AML-193 (cell line): ENCODE results near the gene FAM53B.

Experiments used
- DNase-seq, 2 experiments: peaks; one replicate each; lab custom pipeline; 2025; lab: John Stamatoyannopoulos, UW

Gene FAM53B

GRCh38 chr10:124660404-124661125 lies 83.6 kb downstream of the FAM53B start:
- DNase-seq = no peak

DNA sequence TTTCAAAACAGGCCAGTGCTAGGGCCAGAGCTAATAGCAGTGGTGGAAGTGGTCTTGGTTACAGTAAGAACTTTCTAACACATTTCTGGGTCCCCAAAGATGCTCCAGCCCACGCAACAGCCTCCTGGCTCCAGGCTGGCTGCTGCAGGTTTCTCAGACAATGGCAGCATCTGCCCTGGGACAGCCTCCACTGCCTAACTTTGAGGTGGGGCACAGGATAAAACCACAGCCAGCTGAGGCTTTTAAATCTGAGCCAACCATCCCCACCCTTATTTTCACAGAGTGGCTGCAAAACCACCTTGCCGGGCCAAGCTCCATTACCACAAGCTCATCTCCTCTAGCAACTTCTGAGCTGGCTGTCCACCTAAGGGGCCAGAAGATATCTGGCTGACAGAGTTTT lies 84.8 kb downstream of the FAM53B start:
- no peak for DNase-seq

GRCh38 chr10:124658591-124659242 lies 85.5 kb downstream of the FAM53B start:
- no peak for DNase-seq

- no peak for DNase-seq
Measured at GRCh38 chr10:124657806-124658205, 86.4 kb downstream of the FAM53B start.

GRCh38 chr10:124656541-124656940 lies 87.6 kb downstream of the FAM53B start:
- no peak for DNase-seq

GRCh38 chr10:124656113-124656490 lies 88.1 kb downstream of the FAM53B start:
- DNase-seq = no peak

GRCh38 chr10:124655191-124656112 lies 88.7 kb downstream of the FAM53B start:
- DNase-seq = no peak

GRCh38 chr10:124654686-124655085 lies 89.5 kb downstream of the FAM53B start:
- DNase-seq = no peak

DNA sequence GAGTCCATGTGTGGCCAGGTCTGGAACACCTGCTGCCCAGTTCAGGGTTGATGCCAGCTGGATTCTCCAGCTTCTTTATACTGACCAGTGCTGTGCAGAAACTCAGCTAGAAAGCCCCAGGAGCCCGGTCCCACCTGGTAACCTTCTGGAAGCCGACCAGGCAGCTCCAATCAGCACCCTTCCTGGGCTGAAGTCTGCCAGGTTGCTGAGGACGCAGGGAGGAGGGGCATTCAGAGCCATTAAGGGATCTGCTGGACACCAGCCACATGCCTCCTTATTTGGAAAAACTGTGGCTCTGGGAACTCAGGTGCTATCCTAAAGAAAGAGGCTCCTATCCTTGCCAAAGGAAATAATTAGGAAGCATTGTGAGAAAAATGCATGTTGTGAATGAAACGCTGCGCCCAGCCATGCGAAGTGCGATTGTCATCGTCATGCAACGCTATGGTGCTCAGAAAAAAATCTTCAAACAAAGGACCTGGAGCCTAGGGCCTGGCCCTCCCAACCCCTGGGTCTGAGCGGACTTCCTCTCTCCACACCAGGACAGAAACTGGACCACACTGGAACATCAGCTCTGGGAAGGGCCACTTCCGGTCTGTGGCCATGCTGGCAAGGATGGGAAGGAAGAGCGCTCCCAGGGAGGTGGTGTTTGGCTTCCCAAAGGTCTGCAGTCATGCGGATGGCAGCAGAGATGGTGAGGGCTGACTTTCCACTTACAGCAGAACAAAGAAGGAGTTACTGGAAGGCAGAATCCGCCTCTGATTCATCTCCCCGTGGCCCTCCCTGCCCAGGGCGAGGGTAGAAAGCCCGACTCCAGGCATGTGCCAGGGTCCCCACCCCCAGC lies 90.1 kb downstream of the FAM53B start:
- DNase-seq = no peak

DNA sequence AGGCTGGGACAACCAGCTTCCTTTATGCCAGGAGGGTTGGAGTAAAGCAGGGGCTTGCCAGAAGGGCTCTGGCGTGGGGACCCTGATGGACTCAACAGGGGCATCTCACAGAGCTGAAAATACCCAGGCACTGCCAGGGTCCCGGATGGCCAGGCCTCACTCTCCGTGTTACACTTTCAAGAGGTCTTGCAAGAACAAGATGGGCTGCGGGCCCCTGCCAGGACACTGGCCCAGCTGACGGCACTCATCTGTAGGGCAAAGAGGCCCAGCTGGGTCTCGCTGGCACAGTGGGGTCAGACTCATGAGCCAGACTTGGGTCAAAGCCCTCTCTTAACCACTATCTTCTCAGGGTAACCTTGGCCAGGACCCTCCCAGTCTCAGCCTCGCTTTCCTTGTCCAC lies 90.9 kb downstream of the FAM53B start:
- DNase-seq = no peak

DNA sequence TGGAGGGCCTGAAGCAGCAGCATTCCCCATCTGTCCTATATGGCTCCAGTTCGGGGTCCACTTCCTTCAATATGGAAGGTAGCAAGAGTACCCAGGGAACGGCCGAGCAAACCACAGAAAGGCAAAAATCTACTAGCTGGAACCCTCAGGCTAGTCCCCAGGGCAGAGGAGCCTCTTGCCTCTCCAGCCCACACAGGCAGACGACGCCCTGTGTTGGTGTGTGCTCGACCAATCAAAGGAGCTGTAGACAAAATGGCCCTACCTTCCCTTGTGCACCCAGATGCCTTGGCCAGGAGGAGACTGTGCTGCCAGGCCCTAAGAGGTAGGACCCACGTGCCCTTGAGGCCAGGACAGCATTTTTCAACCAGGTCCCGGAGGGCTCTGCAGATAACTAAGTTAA lies 91.5 kb downstream of the FAM53B start:
- DNase-seq = no peak

- DNase-seq = no peak
Measured at GRCh38 chr10:124652200-124652599, 92.0 kb downstream of the FAM53B start.

DNA sequence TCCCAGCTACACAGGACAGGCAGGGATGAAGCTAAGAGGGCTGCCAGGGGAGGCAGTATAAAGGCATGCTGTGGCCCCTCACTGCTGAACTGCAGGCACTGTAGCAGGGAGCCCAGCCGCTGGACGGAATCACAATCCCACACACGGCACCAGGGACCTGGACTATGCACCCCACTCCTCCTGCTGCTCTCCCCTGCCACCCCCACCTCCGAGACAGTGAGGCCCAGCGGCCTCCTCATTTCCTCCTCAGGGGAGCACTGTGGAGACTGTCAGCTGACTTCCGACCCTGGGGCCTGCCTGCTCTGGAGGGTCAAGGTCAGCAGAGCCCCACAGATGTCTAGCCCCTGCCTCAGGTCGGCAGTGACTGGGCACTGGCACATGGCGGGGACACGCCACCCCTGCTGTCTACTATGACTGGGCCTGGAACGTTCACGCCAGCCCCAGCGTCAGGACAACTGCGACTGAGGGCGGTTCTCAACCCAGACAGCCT lies 92.7 kb downstream of the FAM53B start:
- no peak for DNase-seq

GRCh38 chr10:124650820-124651401 lies 93.3 kb downstream of the FAM53B start:
- DNase-seq = no peak

- DNase-seq = no peak
Measured at GRCh38 chr10:124650263-124650662, 93.9 kb downstream of the FAM53B start.

DNA sequence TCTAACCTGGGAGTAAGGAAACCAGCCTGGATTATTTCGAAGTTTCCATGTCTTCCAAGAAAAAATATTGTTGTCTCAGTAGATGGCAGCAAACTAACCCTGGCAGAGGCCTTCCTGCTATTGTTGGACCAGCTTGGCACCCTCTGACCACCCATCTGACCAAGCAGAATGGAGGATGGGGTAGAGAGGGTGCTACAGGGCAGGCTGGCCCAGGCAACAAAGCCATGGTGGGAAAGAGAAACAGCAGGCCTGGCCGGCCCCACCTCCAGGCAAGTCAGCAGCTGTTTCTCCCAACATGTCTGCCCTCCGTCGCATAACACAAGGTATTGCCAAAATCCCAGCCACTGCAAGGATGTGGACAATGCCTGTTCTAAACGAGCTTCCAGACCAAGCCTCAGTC lies 95.0 kb downstream of the FAM53B start:
- no peak for DNase-seq

DNA sequence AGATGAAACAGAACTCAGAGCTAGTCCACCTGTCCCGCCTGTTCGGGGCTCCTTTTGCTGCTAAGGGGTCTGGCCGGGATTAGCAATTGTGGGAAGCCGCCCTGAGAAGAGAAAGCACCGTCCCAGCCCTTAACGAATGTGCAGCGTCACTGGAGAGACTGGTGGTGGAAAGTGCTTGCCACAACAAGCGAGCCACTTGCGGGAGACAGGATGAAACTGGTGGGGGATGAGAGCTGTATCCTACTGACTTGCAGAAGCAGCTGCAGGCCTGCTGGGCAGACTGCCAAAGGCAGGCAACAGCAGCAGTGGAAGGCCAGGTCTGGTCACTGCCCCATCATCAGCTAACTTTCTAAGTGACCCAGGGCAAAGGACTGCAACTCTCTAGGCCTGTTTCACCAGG lies 95.4 kb downstream of the FAM53B start:
- peak; percentile 87 to 94 for DNase-seq

GRCh38 chr10:124648131-124648475 lies 96.1 kb downstream of the FAM53B start:
- no peak for DNase-seq

DNA sequence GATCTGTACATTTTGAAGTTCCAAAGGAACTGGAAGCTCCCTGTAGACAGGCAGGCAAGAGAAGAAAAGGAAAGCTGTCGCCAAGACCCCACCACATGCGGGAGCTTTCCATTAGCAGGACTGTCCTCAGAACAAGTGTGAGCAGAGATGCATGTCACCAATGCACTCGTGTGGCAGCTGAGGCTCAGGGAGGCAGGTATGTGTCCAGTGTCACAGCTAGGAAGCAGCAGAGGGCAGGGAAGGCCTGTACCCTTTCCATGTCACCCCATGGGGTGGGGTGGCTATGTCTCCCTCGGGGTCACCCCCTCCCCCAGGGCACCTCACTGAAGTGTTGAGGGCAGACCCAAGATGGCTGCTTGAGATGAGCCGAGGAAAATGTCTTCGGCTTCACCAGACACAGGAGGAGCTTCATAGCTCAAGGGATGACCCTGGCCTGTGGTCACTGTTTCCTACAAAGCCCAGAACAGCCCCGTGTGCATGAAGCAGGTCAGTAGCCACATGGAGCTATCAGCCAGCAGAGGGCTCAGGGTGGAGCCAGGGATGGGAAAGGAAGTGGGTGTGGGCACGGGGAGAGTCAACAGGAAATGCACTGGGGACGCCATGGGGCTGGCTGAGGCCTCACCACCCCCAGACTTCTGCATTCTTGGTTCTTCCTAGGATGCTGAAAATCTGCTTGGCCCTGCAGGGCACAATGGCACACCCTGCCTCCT lies 96.6 kb downstream of the FAM53B start:
- peak; percentile 91 for DNase-seq

DNA sequence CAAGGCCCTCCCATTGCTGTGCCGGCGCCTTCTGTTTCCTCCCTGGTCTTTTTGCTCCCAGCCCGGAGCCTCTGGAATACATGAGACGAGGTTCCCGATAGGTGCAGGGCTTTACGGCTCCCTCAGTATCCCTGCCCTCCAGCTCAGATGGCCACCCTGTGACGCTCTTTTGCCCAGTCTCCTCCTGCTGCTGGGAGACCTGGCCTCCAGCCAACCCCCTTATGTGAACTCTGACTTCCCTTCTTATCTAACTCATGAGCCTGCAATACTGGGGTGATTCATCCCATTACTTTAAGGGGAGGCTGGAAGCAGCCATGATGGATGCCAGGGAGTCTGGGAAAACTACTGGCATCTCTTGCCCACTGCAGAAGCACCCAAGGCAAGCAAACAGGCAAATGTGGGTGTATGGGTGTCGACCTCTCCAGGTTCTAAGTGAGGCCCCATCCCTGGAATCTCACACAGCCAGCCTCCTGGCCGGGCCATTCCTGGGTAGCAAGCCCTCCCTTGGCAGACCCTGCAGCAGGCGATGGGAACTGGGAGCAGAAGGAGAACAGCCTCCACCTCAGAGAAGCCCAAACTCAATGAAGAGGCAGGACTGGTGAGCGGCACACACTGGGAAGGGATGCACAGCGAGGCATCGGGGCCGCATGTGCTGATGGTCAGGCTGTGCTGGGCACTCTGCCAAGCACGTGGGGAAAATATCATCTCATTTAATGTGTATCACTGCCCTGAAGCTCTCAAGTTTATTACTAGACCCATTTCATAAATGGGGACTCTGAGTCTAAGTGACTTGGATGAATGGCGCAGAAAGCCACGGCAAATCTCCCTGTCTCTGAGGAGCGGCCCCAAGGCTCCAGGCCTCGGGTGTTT lies 97.5 kb downstream of the FAM53B start:
- DNase-seq = no peak
